Right cardiac atrium (tissue), 5 donors: ENCODE data around the gene BOD1L2. TPM values are rescaled to one million over a fixed set of nuclear protein-coding genes. Genes with fewer than 3 reads are reported as not detected.

Experiments
- ATAC-seq, 2 donors: fragments of 200-7000 bp; cut with Tn5 transposase; one replicate each; pipeline versions ENCODE4 v1.8.0 to v1.9.1; 2020; ENCODE audit warnings: moderate library complexity in 2 of 2, mild to moderate bottlenecking in 1 of 2
- DNase-seq, 3 donors: peaks; one replicate each; pipeline ENCODE4 v3.0.0-alpha.2; 2020
- H3K27ac ChIP-seq: one replicate; pipeline ENCODE4 v1.5.1; 2013; ENCODE audit warnings: mild to moderate bottlenecking, low read length, control low read depth, moderate library complexity
- H3K27me3 ChIP-seq: one replicate; pipeline ENCODE4 v1.6.1; 2013; ENCODE audit not compliant: control insufficient read depth, insufficient read depth
- H3K4me1 ChIP-seq: one replicate; pipeline ENCODE4 v1.6.1; 2013; ENCODE audit warnings: low read length; ENCODE audit not compliant: control insufficient read depth, insufficient read depth
- H3K4me3 ChIP-seq: one replicate; pipeline ENCODE4 v1.5.1; 2013; ENCODE audit warnings: low read length, control low read depth
- H3K9me3 ChIP-seq: one replicate; pipeline ENCODE4 v1.6.1; 2013; ENCODE audit warnings: low read length; ENCODE audit not compliant: control insufficient read depth
- WGBS: extraction: QIAGEN DNeasy Blood & Tissue Kit; methylation state at CpG from one replicate; pipeline ENCODE4 v1.1.7; 2013; 5-methylcytosine and 5-hydroxymethylcytosine counted together
- intact Hi-C, 4 donors: fragments of 100-400 bp; cut with DNase I; formaldehyde crosslinking; loops; one replicate each; pipeline versions ENCODE4 v1.11.0 to v1.14.0; 2022 to 2023
- polyA plus RNA-seq: library from polyadenylated mRNA; stranded (reverse); fragments of 200-250 nt; gene quantifications from one replicate; pipeline ENCODE4 v1.2.3, GENCODE V29; 2013
- total RNA-seq, 4 donors: library from RNA; stranded (reverse); fragmentation: NEBNext Ultra II Directional; extraction: Animal tissue kit (Norgen Biotek cat#: 25700); gene quantifications; one replicate each; pipeline ENCODE4 v1.2.1, GENCODE V29; 2021
- donor health status: healthy with polysubstance abuse.
- donor health status: DM: no; HTN: yes; CAD: no.
- donor health status: DM: no; HTN: no; CAD: no.
- donor health status: DM: no; HTN: yes; CAD: no; lungs with severe emphysema.
- donor health status: DM: yes; HTN: yes; CAD: no.

The BOD1L2 gene
- total and polyA plus RNA-seq, 5 donors = not detected

DNA sequence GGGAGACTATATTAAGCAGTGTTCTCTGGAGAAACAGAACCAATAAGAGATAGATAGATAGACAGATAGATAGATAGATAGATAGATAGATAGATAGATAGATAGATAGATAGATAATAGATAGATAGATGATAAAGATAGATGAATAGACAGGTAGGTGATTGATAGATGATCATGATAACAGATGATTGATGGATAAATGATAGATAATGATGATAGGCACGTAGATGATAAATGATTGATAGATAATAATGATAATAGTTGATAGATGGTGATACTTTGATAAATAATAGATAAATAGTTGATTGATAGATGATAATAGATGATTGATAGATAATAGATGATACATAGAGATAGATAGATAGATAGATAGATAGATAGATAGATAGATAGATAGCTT, 48.5 kb downstream of the BOD1L2 start:
- H3K4me3 ChIP-seq = no peak overlapping the region
- no peaks in the 10 kb centered on the region for H3K9me3 ChIP-seq
- H3K27me3 ChIP-seq = no peaks in the 10 kb centered on the region
- ATAC-seq (no peak), DNase-seq (no peak)
- H3K27ac ChIP-seq = no peak overlapping the region
- intact Hi-C loops = no loop called here
- WGBS = 80% methylated on average over 1 of the region's 1 CpG
- no peaks in the 10 kb centered on the region for H3K4me1 ChIP-seq

DNA sequence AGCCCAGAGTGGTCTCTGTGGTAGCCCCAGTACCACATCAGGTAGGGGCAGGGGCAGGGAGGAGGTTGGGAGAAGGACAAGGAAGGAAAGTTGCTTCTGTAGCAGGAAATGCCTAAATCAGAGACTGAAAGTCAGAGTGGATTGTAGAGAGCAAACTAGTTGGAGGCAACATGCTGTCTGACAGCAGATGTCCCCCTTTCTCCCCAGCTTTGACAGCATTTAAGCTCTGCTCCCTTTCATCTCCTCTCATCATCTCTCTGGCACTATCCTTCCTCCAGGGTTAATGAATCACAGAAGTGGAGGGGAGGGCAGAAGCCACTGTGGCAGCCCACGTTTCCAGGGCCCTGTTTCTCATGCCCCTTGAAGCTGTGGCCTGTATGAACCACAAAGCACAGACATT, 50.4 kb downstream of the BOD1L2 start:
- DNase-seq (no peak), ATAC-seq (no peak)
- no peak overlapping the region for H3K27ac ChIP-seq
- no peaks in the 10 kb centered on the region for H3K4me1 ChIP-seq
- H3K9me3 ChIP-seq = no peaks in the 10 kb centered on the region
- 38% methylated on average over 1 of the region's 1 CpG for WGBS
- intact Hi-C loops = no loop called here
- no peaks in the 10 kb centered on the region for H3K27me3 ChIP-seq
- H3K4me3 ChIP-seq = no peak overlapping the region

DNA sequence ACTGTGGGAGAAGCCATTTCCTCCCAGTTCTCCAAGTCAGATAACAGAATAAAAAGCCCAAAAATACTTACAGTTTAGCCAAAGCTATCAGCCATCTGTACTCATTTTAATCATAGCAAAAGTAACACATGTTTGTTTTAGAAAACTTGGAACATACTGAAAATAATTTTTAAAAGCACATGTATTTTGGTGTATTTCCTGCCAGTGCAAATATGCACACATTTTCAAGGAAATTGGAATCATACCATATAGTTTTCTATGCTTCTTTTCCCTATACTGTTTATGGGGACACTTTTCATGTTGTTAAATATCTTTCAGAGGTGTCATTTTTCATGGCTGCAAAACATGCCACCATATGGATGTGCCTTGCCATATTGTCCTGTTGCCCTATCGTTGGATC, 51.2 kb downstream of the BOD1L2 start:
- Histone ChIP-seq H3K27me3 (no peaks in the 10 kb centered on the region), H3K4me3 (no peak overlapping the region), H3K9me3 (no peaks in the 10 kb centered on the region), H3K27ac (no peak overlapping the region), H3K4me1 (no peaks in the 10 kb centered on the region)
- intact Hi-C loops = no loop called here
- DNase-seq (no peak), ATAC-seq (no peak)
- 50% methylated on average over 1 of the region's 1 CpG for WGBS

Other genes starting within 250 kb of the BOD1L2 start
- gene ST8SIA3, start 205.5 kb downstream of the BOD1L2 start, total RNA-seq = not detected
- under 0.01 TPM for gene ST8SIA3, start 205.5 kb downstream of the BOD1L2 start, polyA plus RNA-seq